GM19438 (cell line): ENCODE data around the gene GMPR2.
"Not testable (repeated sequence)": the region's sequence is repeated elsewhere in the genome, so short reads cannot be mapped to it uniquely, and the experiment has no call there.

ENCODE experiments used
- ATAC-seq: cut with Tn5 transposase; IDR thresholded peaks from one replicate; pipeline ENCODE4 v1.9.1; 2021; ENCODE audit warnings: low read depth; ENCODE audit not compliant: unreplicated experiment

Gene GMPR2

DNA sequence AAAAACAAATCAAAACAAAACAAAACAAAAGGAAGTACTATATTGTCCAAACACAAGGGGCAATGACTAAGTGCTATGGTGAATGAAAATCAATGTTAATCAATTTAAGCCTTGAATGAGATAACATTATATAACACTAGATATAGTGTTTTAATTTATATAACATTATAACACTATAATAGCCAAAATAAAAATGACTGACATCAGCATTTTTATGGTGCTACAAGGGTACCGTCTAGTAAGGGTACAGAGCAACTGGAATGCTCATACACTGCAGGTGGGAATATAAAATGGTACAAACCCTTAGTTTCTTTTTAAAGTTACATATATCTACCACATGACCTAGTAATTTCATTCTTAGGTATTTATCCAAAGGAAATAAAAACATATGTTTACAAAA is 6.3 kb upstream of the GMPR2 start:
- no peak for ATAC-seq

DNA sequence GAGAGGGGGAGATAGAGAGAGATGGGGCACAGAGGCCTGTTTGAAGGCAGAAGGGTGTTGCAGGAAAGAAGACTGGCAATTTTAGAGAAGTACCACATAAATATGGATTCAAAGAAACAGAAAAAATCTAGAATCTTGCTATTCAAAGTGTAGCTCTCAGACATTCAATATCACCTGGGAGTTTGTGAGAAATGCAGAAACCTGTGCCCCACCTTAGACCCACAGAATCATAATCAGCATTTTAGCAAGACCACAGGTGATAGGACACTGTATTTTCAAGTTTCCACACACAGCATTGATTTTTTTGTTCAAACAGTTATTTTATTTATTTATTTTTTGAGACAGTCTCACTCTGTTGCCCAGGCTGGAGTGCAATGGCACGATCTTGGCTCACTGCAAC is 3.8 kb upstream of the GMPR2 start:
- no peak for ATAC-seq

DNA sequence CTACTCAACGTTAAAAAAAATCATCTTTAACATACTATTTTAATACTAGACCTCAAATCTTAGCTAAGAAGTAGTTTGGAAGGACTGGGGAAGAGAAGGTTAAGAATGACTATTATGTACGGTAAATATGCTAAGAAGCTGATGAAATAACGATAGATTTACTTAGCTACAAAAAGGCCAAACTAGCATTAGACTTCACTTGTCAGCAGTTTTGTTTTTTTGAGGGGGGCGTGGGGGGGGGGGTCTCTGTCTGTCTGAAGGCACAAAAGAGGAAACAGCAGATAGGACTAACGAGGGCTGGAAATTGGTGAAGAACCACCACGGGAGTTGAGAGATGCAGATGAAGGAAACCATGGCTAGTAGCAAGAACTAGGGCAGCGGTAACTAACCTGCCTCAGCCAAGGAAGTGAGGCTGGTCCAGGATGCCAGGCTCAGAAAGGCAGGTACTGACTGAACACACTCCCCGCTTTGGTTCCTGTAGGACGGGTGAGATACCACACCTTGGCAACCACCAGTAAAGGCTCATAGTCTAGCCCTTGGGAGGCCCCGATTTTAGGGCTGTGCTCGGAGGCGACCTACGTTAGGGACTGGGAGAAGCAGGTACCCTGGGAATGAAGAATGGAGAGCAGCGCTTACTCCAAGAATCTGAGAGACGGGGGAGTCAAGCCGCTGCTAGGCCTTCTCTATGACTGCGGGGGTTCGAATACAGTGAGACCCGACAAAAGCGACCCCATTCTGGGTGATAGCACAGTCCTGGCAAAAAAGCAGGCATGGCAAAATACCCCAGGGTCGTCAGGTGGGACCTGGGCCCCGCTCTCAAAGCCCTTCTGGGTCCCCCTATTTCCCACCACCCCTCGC is 1.2 kb upstream of the GMPR2 start:
- ATAC-seq: peak; percentile 13

DNA sequence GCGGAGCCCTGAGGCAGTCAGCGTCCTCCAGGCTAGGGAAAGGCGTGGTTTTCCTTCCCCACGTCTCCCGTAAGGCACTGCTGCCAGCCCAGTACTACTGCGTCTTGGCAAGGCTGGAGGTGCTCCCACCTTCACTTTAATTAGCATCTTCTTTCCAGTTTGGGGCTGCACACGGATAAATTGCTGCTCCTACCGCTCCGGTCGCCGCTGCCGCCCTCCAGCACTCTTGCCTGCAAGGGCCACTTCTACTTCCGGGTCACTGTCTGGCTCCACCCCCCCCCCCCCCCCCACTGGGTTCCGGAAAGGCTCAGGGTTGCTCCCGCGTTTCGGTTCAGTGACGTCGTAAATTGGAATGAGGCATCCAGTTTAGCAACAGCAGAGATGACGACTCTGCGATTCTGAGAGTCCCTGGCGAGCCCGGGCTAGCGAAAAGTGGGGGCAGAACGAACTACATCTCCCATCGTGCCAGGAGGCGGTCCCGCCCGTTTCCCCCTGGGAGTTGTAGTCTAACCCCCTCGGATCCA is 546 bp upstream of the GMPR2 start, which contains the start of gene NEDD8:
TSS of gene NEDD8 (minus strand) at position 247 of the 524 bp plus-strand sequence. CDS start at position 147, 100 bp downstream.
- ATAC-seq: peak; percentile 76

DNA sequence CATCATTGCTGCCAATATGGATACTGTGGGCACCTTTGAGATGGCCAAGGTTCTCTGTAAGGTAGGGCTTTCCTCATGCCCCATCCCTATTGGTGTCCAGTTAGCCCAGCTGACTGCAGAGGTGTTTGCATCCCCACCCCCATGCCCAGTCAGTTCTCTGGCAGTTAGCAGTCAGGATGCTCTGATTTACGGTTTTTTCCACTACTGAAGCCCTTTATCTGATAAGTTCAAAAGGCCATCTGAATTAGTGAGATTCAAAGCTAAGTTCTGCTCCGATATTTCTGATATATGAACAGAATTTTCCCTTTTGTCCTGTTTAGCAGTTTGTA is 773 bp downstream of the GMPR2 start:
- no peak for ATAC-seq

DNA sequence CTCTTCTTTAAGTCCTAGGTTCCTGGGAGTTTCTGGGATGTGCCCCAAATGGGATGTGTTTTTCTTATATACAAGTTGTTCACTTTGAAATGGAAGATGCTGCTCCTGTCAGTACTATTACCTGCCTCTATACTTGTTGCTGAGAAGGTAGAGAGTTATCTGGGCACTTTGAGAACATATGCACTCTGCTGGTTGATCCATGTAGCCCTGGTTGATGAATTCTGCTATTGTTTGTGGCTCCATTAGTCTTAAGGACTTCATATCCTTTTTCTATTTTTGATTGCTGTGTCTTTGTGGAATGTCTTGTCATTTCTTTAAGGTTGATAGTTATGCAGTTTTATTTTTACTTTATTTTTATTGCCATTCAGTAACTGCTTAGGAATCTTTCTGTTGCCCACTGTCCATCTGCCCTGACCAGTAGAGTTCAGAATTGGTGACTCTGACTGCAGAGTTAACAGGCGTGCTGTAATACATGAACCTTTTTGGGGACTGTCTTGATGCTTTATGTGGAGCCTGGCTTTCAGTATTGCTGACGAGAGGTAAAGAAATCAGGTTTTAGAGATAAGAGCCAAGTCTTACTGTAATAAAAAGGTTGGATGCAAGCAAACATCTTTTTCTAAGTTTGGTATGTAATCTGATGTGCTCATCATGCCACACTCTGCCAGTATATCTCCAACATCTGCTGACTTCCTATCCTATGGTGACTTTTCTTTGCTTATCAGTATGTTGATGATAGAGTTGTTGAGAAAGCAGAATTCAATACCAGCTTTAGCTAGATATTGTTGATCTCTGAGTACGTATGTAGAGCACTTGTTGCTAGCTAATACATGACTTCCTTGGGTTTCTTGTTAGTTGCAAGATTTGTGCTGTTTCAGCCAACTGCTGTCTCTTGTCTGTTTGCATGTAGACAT is 1.6 kb downstream of the GMPR2 start:
- ATAC-seq: no peak

DNA sequence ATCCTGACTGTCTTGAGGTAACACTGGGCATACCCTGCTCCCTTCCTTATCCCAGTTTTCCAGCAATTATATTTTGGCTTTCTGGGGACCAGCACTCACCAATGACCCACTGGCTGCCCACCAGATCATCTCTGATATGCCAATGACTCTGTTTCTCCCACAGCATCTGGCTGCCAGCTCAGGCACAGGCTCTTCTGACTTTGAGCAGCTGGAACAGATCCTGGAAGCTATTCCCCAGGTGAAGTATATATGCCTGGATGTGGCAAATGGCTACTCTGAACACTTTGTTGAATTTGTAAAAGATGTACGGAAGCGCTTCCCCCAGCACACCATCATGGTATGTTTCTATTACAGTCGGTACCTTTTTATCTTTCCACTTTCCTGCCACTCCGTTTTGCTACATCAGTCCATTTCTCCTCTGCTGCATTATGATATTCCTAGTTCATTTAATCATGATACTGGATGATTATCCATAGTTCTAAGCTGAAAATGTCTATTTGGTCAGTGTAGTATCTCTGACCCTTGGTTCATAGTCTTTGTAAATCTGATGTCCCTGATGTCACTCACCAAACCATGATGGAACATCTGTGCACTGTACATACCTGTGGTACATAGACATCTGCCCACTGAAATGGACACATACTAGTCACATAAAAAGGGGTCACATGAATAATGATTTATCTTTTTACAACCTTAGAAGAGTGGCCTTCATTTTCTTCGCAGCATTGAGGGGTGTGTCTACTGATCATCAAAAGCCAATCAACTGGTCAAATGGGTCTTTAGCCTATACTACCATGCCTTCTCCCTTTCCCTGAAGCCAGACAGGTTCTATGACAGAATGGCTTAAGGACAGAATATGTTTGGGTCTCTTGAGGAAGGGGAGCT is 3.3 kb downstream of the GMPR2 start:
- no peak for ATAC-seq

DNA sequence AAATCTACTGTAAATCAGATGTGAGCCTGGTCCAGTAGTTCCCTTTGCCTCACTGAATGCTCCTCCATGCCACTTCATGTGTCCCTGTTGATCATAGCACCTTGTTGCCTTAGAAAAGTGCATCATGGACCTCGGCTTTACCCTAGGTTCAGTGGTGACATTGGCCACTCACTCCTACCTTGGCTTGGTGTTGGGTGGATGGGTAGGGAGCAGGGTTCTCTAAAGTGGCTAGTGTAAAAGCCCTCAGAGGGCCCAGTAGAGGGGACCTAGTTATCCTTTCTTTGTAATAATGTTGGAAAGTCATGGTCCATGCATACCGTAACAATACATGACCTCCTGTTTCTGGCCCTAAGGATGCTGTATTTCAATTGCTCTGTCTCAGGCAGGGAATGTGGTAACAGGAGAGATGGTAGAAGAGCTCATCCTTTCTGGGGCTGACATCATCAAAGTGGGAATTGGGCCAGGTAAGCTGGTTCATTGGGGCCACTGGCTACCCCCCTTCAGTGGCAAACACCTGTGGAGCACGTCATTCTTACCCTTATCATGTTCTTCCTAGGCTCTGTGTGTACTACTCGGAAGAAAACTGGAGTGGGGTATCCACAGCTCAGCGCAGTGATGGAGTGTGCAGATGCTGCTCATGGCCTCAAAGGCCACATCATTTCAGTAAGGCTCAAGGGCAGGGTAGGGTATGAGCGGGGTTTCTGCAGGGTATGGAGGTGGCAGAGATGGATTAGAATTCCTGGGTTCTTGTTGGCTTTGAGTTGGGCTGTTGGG is 4.1 kb downstream of the GMPR2 start:
- no peak for ATAC-seq

DNA sequence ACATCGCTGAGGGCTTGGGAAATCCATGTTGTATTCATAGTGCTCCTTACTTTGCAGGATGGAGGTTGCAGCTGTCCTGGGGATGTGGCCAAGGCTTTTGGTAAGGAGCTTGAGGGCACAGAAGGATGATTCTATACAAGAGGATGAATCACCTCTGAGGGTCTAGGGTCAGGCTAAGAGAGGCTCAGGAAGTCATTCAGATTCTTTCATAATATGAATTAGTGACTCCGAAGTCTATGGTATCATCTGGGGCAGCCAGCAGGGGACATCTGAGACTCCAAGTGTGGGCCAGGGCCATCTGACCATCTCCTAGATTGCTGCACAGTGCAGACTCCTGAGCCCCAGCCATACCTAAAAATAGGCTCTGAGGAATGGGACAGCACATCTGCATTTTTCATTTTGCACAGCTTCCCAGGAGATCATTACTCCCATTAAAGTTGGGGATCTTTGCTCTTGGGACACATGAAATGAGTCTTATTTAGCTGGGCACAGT is 4.8 kb downstream of the GMPR2 start:
- no peak for ATAC-seq

DNA sequence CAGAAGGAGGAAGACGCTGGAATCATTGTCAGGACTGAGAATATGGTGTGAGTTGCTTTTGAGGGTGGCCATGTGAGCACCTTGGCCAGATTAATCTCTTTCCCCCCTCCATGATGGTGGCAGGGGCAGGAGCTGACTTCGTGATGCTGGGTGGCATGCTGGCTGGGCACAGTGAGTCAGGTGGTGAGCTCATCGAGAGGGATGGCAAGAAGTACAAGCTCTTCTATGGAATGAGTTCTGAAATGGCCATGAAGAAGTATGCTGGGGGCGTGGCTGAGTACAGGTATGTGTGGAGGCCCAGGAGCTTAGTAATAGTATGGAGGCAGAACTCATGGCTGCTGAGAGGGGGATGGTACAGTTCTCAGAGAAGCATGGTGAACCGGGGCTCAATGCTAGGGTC is 5.4 kb downstream of the GMPR2 start:
- ATAC-seq: no peak

DNA sequence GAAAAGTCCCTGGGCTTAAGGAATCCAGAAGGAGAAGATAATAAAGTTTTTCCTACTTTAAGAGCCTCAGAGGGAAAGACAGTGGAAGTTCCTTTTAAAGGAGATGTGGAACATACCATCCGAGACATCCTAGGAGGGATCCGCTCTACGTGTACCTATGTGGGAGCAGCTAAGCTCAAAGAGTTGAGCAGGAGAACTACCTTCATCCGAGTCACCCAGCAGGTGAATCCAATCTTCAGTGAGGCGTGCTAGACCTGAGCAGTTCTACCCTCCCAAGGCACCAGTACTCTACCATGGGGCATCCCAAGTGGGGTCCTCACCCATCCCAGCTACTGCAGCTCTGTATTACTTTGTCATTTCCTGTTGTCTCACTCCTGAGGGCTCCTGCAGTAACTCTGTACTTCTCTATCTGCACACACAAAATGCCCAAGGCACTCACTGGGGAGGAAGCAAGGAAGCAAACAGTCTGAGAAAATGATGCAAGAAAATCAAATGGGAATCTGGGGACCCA is 5.9 kb downstream of the GMPR2 start:
- ATAC-seq: no peak

DNA sequence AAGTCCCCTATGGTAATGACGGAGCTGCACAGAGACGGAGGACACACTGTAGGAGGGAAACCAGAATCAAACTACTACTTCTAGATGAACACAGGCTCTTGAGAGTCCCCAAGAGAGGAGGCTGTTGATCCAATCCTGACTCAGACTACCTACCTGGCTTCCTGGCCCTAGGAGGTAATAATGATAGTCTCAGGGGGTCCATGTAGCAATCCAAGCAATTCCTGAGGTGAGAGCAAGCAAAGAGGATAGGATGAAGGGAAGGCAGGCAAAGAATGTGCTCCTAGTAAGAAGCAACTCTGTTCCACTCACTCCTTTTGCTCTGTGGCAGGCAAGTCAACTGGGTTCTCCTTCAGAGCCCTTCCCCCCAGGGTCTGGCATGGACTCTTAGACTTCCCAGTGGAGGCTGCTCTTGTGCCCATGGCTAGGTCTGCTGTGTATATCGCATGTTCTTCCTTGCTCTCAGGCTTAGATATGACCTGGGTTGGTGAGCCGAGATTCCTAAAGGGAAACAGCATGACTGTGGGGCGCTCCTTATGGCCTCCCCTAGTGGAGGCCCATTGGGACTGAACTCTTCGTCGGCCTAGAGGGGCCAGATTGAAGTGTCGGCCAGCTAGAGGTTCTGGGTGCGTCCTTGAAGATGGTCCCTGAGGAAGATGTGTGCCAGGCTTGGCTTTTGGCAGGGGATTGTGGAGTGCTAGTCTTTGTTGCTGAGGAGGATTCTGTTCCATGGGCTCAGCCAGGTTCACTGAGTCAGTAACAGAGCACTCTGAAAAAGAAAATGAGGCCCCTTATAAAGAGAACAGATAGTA is 7.6 kb downstream of the GMPR2 start:
- ATAC-seq: no peak

DNA sequence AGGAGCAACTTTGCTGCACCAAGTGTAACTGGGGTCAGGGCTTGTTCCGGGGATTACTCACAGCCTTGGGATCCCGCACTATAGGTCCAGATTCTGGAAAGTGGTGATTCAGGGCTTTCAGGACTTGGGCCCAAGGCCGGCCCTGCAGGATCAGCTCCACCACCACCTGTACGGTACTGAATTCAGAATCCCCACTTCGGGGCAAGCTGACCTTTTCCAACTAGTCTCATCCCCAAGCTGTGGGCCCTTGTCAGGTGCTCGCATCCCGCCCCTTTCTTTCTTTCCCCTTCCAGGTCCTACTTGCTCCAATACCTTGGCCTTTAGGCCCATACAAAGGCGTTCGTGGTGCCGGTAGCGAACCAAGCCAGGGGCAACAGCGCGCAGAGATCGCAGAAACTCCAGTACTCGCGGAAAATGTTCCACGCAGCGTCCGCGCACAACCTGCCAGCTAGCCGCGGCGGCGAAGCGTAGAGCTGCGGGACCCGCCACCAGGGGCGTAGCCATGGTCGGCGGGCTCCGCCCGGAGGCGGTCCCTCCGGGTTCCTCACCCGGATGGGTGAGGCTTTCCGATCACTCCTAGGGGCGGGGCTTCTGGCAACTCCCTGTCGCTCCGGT is 9.2 kb downstream of the GMPR2 start:
- ATAC-seq: peak; percentile 72

DNA sequence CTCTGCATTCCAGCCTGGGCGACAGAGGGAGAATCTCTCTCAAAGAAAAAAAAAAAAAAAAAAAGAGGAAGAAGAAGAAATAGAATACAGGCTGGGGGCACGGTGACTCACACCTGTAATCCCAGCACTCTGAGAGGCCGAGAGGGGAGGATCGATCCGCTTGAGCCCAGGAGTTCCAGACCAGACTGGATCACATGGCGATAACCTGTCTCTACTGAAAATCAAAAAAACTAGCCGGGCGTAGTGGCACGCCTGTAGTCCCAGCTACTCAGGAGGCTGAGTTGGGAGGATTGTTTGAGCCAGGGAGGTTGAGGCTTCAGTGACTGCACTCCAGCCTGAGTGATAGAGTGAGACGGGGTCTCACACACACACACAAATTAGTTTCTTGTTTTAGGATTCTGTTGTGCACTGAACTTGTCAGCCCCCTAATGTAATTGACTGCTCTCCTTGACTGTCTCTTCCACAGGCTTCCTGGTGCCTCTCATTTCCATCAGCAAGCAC is 10.7 kb downstream of the GMPR2 start:
- ATAC-seq: no peak

DNA sequence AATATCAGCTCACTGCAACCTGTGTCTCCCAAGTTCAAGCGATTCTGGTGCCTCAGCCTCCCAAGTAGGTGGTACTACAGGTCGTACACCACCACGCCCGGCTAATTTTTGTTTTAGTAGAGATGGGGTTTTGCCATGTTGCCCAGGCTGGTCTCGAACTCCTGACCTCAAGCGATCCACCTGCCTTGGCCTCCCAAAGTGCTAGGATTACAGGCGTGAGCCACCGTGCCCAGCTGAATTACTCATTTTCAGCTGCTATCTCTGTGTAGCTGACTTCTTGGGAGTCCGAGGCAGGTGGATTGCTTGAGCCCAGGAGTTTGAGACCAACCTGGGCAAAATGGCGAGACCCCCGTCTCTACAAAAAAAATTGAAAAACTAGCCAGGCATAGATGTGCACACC is 12.6 kb downstream of the GMPR2 start:
- not testable (repeated sequence) for ATAC-seq

DNA sequence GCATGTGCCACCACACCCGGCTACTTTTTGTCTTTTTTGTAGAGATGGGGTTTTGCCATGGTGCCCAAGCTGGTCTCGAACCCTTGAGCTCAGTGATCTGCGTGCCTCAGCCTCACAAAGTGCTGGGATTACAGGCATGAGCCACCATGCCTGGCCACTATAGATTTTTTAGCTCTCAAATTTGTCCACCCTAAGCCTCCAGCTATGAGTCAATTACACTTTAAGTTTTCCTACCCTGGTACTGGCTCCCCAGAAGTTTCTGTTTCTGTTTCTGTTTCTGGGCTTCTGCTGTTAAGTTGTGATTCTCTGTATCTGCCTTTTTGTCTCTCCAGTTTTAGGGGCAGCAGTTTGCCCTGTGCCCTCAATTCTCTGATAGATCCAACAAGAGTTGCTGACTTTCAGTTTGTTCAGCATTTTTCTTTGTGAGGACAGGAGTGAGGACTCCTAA is 14.1 kb downstream of the GMPR2 start:
- ATAC-seq: no peak

DNA sequence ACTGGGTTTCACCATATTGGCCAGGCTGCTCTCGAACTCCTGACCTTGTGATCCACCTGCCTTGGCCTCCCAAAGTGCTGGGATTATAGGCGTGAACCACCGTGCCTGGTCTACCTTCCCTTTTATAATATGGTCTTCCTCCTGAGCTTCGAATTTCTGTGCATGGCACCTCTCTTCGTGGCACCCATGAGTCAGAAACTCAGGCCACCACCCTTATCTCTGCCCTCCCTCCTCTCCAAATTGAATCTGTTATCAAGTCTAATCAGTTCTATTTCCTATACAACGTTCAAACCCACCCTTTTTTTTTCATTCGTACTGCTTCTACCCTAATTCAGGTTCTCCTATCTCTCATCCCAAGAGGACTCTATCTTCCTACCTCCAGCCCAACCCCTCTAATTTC is 14.7 kb downstream of the GMPR2 start:
- ATAC-seq: no peak
